NCI-H2196 (cell line): ENCODE data around the gene GALNS.
"Not testable (repeated sequence)": the region's sequence is repeated elsewhere in the genome, so short reads cannot be mapped to it uniquely, and the experiment has no call there.

ENCODE experiments used
- DNase-seq: peaks from one replicate; lab custom pipeline; 2025; ENCODE audit not compliant: unreplicated experiment; lab: John Stamatoyannopoulos, UW

Gene GALNS

DNA sequence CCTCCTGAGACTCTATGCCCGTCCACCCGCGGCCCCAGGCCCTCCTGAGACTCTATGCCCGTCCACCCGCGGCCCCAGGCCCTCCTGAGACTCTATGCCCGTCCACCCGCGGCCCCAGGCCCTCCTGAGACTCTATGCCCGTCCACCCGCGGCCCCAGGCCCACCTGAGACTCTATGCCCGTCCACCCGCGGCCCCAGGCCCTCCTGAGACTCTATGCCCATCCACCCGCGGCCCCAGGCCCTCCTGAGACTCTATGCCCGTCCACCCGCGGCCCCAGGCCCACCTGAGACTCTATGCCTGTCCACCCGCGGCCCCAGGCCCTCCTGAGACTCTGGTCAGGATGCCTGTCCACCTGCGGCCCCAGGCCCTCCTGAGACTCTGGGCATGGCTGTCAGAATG lies 85.0 kb downstream of the GALNS start:
- not testable (repeated sequence) for DNase-seq

DNA sequence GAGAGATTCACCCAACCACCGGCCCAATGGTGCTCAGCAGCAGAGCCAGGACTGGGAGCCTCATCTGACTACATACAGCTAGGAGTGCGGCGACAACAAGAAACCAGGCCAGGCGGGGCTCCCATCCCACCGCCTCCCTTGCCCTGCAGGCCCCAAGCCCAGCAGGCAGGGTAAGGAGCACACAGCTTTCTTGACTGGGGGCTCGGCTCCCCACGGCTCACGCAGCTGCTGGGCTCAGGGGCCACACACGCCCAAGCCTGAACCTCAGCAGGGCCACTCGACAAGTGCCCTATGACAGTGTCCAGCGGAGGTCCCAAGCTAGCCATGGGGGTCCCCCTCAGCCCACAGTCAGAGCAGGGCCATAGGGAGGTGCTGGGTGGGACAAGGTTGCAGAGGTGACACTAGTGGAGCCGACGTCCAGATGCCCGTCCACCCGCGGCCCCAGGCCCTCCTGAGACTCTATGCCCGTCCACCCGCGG lies 85.4 kb downstream of the GALNS start:
- DNase-seq, result no peak

DNA sequence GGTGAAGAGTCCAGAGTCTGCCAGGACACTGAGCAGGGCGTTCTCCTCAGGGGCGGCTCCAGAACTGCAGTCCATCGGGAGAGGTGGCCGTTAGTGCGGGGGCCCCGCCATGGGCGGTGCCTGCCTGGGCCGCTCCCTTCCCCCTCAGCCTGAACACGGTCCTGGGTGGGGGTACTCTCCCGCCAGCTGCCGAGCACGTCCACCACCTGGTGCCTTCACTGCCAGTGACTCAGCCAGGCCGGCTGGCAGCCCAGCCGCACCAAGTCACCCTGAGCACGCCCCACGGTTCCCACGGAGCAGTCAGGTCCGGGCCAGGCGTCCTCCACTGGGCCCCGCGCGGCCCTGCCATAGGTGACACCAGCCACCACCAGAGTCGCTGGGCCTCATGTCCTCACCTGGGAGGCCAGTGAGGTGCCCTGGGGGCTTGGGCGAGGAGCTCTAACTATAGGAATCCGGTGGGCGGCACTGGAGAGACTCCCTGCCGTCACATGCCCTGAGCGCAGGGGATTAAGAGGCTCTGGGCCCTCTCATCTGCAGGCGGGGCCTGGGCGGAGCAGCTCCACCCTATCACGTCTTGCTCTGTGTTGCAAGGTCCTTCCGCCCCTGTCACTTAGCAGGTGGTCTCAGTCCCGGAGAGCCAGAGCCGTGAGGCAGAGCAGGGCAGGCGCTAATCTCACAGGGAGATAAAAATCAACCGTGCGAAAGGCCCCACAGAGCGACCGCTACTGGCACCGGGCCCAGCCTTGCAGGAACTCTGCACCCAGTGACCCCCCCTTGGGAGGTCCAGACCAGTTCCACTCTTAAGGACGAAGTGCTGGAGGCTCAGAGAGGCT lies 86.1 kb downstream of the GALNS start:
- peak; percentile 14 for DNase-seq

DNA sequence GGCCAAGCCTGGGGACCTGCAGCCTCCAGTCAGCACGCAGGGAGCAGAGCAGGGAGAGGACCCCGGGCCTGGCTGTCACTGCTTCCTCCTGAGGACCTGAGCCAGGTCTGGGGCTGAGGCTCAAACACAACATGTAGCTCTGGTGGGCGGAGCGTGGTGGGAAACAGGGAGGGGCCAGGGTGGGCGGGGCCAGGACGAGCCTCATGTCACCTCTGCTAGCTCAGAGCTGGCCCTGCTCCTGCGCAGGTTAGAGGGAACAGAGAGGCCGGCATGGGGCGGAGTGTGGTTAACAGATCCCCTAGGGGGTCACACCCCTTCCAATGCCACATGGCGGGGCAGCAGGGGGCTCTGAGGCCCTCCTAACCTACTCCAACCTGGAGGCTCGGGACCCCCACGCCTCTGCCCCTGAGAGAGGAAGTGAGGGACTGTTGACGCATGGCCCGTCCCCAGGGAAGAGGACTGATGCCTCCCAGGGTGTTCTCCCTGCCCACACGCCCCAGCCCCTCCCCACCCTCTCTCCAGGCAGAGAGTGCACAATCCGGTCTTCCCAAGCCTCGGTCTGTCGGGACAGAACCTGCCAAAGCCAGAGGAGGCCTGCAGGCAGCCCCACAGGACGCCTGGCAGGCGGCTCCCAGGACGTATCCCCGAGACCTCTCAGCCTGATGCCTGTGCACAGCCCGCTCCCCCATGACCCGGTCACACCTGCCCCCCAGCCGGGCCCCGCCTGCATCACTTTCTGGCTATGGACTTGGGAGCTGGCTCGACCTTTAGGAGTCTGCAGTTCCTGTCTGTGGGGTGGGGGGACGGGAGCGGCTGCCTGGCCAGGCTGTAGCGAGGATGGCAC lies 86.9 kb downstream of the GALNS start:
- DNase-seq, result peak; percentile 46

DNA sequence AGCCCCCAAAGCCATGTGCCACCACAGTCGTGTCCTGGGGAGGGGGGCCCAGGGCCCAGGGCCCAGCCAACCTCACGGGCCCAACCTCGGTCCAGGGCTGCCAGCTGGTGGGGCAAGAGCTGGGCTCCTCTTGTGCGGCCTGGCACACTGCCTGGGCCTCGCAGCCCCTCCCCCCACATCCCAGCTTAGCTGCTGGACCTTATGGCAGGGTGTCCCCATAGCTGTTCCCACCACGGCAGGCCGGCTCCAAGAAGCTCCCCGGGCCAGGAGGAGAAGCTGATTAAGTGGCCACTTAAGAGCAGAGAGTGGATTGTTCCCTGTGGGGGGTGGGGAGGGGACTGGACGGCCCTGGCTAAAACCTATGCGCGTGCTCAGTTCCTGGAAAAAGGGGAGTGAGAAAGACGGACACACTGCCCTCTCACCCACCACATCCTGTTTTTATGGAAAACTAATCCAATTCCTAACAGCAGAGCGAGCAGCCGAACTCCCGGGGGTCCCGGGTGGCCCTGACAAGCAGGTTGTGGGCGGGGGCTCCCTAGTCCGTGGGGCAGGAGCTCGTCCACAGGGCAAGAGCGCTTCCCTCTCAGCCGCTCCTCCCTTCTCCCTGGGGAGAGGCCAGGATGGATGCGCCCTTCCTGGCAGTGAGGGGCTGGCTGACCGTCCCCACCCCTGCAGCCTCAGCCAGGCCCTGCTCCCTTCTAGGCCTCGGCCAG lies 88.5 kb downstream of the GALNS start:
- peak; percentile 31 for DNase-seq

DNA sequence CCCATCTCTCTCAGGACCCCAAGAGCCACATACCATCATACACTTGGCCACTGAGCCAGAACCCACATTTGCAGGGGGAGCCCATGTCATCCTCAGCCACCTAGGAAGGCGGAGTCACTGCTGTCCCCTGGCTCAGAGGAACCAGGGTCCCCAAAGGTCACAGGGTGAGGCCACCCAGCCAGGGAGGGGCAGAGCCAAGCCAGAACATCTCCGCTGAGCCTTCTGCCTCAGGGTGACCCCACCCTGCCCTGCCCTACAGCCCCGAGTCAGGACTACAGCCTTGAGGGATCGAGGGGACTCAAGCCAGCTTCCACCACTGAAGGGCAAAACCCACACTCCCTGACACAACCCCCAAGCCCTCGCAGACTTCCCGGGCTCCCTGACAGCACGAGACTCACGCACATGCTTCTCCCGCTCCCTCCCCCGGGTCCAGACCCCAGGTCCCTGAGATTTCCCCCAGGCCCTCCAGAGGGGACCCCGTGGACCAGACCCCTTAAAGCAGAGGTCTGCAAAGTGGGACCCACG lies 89.1 kb downstream of the GALNS start:
- no peak for DNase-seq

DNA sequence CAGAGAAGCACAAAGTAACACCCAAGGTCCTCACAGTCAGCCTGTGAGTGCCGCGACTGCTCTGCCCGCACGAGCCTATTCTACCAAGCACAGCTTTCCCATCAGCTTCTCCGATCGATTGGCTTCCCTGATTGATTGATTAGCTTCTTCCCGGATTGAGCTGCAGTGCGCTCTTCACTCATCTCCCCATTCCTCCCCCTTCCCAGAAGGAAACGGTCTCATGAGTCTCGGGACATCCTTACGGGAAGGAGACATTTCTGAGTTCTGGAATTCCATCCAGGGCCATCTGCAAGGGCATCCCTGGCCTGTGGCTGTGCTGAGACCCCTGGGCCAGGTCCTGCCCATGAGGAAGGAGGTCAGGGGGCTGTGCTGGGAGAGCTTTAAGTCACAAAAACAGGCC lies 89.8 kb downstream of the GALNS start:
- DNase-seq, result no peak

DNA sequence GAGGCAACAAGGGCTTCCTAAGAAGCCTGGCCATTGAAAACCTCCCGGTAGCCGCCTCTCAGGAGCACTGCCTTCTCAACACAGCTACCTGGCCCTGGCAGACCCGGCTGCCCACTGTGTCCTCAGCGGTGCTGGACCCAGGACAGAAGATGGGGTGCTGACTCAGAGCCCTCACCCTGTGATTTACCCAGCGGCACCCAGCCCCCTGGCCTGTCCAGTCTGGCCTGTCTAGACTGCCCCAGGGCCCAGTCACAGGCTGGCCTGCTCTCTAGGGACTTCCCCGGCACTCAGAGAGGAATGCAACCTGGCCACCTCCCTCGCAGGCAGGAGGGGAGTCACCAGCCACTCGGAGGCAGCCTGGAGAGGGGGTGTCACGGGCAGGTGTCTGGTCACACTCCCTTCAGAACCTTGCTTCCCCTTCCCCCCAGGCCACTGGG lies 91.8 kb downstream of the GALNS start:
- no peak for DNase-seq

DNA sequence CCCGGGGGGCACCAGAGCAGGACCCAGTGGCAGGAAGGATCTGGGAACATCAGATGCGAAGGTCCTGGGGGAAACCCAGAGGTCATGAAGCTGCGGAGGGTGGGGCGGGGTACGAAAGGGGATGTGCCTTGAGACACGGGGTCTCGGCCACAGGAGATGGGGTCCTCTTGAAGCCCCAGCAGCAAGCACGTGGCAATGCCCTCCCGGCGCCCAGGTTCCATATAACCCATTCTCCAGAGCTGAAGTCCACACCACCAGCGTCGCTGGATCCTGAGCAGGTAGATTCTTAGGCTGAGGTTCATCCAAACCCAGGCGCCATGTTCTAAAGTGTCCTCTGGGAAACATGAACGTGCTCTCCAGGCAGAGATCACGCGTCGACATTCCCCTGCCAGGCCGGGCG lies 92.7 kb downstream of the GALNS start:
- no peak for DNase-seq
